ENCODE data around the gene ZFP36L1. TPM values are rescaled to one million over a fixed set of nuclear protein-coding genes. Genes with fewer than 3 reads are reported as not detected.

The ZFP36L1 gene
- 1,405 TPM for total RNA-seq

GRCh38 chr14:68792979-68793733 lies at the start of gene ZFP36L1:
TSS of gene ZFP36L1 (minus strand) at chr14:68793067. CDS start at chr14:68792938, 129 bp downstream.
- H3K4me3 ChIP-seq, result peak within 1 kb of the TSS; percentile 84 to 95
- H3K9me3 ChIP-seq, result no peaks in the 10 kb centered on the region
- peak within 1 kb of the TSS; percentile 99 for H3K27ac ChIP-seq
- DNase-seq (ENCODE audit: extremely low spot score in 2 of 2), result peak; percentile 96 to 98
- H3K27me3 ChIP-seq, result no peaks in the 10 kb centered on the region
- TF ChIP-seq POLR2A (IDR thresholded peaks at IDR 0.05) (peak; percentile 82 to 100), POLR2AphosphoS5 (IDR thresholded peaks at IDR 0.05; ENCODE audit: insufficient read depth in 1 of 2, low read depth in 1 of 2) (peak; percentile 87 to 100), CTCF (IDR thresholded peaks at IDR 0.05) (no peak)
- peaks cover 0 to 33% of the 10 kb centered on the region in 2 donors for H3K36me3 ChIP-seq
- intact Hi-C loops (cut with DNase I), result loop anchor here (5.0 kb wide), 4 partner anchors 111 to 851 kb away; no protein-coding TSS in a partner anchor
- peaks cover 28% of the 10 kb centered on the region for H3K4me1 ChIP-seq

GRCh38 chr14:68842298-68842697 lies 49.4 kb upstream of the ZFP36L1 start:
- Histone ChIP-seq H3K4me1 (peaks cover 7% of the 10 kb centered on the region), H3K4me3 (no peak overlapping the region), H3K36me3 (no peaks in the 10 kb centered on the region), H3K9me3 (no peaks in the 10 kb centered on the region), H3K27ac (no peak overlapping the region), H3K27me3 (no peaks in the 10 kb centered on the region)
- intact Hi-C loops (cut with DNase I), result no loop called here
- no peak for DNase-seq (ENCODE audit: extremely low spot score in 2 of 2)
- TF ChIP-seq POLR2A (IDR thresholded peaks at IDR 0.05) (no peak), CTCF (IDR thresholded peaks at IDR 0.05) (no peak), POLR2AphosphoS5 (IDR thresholded peaks at IDR 0.05; ENCODE audit: insufficient read depth in 1 of 2, low read depth in 1 of 2) (no peak)

- TF ChIP-seq CTCF (IDR thresholded peaks at IDR 0.05) (no peak), POLR2A (IDR thresholded peaks at IDR 0.05) (no peak), POLR2AphosphoS5 (IDR thresholded peaks at IDR 0.05; ENCODE audit: insufficient read depth in 1 of 2, low read depth in 1 of 2) (no peak)
- Histone ChIP-seq H3K36me3 (no peaks in the 10 kb centered on the region), H3K4me1 (peaks cover 7% of the 10 kb centered on the region), H3K27me3 (no peaks in the 10 kb centered on the region), H3K9me3 (peaks cover 4% of the 10 kb centered on the region), H3K27ac (no peak overlapping the region), H3K4me3 (no peak overlapping the region)
- no peak for DNase-seq (ENCODE audit: extremely low spot score in 2 of 2)
- intact Hi-C loops (cut with DNase I), result no loop called here
Measured at GRCh38 chr14:68841016-68841809, 48.3 kb upstream of the ZFP36L1 start.

GRCh38 chr14:68840454-68840853 lies 47.6 kb upstream of the ZFP36L1 start:
- intact Hi-C loops (cut with DNase I), result no loop called here
- peaks cover 7% of the 10 kb centered on the region for H3K4me1 ChIP-seq
- TF ChIP-seq POLR2A (IDR thresholded peaks at IDR 0.05), result no peak
- no peak for TF ChIP-seq POLR2AphosphoS5 (IDR thresholded peaks at IDR 0.05; ENCODE audit: insufficient read depth in 1 of 2, low read depth in 1 of 2)
- no peak for TF ChIP-seq CTCF (IDR thresholded peaks at IDR 0.05)
- peaks cover 10% of the 10 kb centered on the region for H3K9me3 ChIP-seq
- no peak overlapping the region for H3K27ac ChIP-seq
- H3K36me3 ChIP-seq, result no peaks in the 10 kb centered on the region
- DNase-seq (ENCODE audit: extremely low spot score in 2 of 2), result no peak
- H3K4me3 ChIP-seq, result no peak overlapping the region
- H3K27me3 ChIP-seq, result no peaks in the 10 kb centered on the region

Measured in vagina (tissue), 2 donors.